ENCODE results near the gene ZFC3H1. TPM values are rescaled to one million over a fixed set of nuclear protein-coding genes. Genes with fewer than 3 reads are reported as not detected.

The ZFC3H1 gene
- total and polyA plus RNA-seq, 2 of the 4 experiments (the other 2 are of a cell fraction), result 16.8 to 23.3 TPM

DNA sequence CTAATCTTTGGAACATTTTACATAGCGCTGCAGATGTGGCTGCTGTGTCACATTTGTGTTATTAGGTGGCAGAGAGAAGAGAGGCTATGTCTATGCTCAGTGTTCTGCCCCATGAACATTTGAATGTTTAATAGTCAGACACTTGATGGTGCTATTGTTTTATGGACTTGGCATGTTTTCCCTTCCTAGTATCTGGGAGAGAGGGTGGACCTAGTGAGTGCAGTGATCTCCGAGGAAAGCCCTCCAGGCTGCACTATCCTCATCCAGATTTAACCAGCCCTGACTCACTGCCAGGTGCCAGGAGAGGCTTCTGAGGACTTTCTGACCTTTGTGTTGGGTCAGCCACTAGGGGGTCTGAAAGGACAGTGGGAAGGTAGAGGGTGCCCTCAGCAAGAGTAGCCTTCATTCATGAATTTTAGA is 24.3 kb downstream of the ZFC3H1 start:
- BruUV-seq (replicated peaks), result no TSS peak
- H3K9ac ChIP-seq (ENCODE audit: low read depth, low read length), result no peak overlapping the region
- no peak overlapping the region for H3K27ac ChIP-seq (ENCODE audit: insufficient read depth, low read length)
- H2BK15ac ChIP-seq (ENCODE audit: low read depth, low read length), result no peak overlapping the region
- TF ChIP-seq MAZ (IDR thresholded peaks at IDR 0.05; ENCODE audit: borderline replicate concordance, low read depth, low read length) (no peak), RAD21 (IDR thresholded peaks at IDR 0.05; ENCODE audit: low read length) (no peak), NFE2L2 (IDR thresholded peaks at IDR 0.05; ENCODE audit: low read depth, low read length) (no peak), BHLHE40 (IDR thresholded peaks at IDR 0.05; ENCODE audit: low read depth, low read length) (no peak), MAFK (IDR thresholded peaks at IDR 0.05; ENCODE audit: low read depth, low read length) (no peak), RFX5 (IDR thresholded peaks at IDR 0.05; ENCODE audit: low read depth, low read length) (no peak)
- TF ChIP-seq, protein P1, sequence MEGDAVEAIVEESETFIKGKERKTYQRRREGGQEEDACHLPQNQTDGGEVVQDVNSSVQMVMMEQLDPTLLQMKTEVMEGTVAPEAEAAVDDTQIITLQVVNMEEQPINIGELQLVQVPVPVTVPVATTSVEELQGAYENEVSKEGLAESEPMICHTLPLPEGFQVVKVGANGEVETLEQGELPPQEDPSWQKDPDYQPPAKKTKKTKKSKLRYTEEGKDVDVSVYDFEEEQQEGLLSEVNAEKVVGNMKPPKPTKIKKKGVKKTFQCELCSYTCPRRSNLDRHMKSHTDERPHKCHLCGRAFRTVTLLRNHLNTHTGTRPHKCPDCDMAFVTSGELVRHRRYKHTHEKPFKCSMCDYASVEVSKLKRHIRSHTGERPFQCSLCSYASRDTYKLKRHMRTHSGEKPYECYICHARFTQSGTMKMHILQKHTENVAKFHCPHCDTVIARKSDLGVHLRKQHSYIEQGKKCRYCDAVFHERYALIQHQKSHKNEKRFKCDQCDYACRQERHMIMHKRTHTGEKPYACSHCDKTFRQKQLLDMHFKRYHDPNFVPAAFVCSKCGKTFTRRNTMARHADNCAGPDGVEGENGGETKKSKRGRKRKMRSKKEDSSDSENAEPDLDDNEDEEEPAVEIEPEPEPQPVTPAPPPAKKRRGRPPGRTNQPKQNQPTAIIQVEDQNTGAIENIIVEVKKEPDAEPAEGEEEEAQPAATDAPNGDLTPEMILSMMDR (conservative IDR thresholded peaks at IDR 0.05; ENCODE audit: low read depth, low read length), result no peak
- in situ Hi-C loops (cut with MboI; ENCODE audit: low sequenced_read_pairs) (no loop called here), dilution Hi-C loops (cut with HindIII; ENCODE audit: low sequenced_read_pairs, unreplicated experiment) (no loop called here), intact Hi-C loops (cut with micrococcal nuclease) (loop anchor here (5.0 kb wide), 1 partner anchor 108 kb away; no protein-coding TSS in a partner anchor)
- peaks cover 8% of the 10 kb centered on the region; the same call in 1 of the 2 replicates for H3K9me1 ChIP-seq (ENCODE audit: insufficient read depth, low read length)
- no peaks in the 10 kb centered on the region for H3K4me1 ChIP-seq (ENCODE audit: control insufficient read depth, insufficient read depth, low read length)
- no peak for DNase-seq
- peak overlapping the region; percentile 17 for H2BK5ac ChIP-seq (ENCODE audit: low read depth, low read length, poor library complexity, severe bottlenecking)
- peaks cover 46% of the 10 kb centered on the region for H3K36me3 ChIP-seq (ENCODE audit: control insufficient read depth, insufficient read depth, low read length)
- H4K8ac ChIP-seq (ENCODE audit: low read depth in 2 of 2, low read length in 2 of 2), result no peak overlapping the region
- ChIA-PET CTCF (no interaction called here), POLR2A (ENCODE audit: unreplicated experiment) (no interaction called here)
- H3K18ac ChIP-seq (ENCODE audit: low read depth, low read length), result no peak overlapping the region
- H2AFZ ChIP-seq (replicated peaks; ENCODE audit: low read length, poor library complexity), result no peak overlapping the region
- H3K56ac ChIP-seq (ENCODE audit: extremely low read depth, insufficient read depth, low read length), result no peak overlapping the region
- no peak overlapping the region for H3K4ac ChIP-seq (ENCODE audit: low read depth, low read length)
- no peak overlapping the region for H2BK120ac ChIP-seq (ENCODE audit: low read depth, low read length)
- H2AK9ac ChIP-seq (replicated peaks; ENCODE audit: low read depth, low read length, poor library complexity), result no peak overlapping the region
- no peak overlapping the region for H3K23ac ChIP-seq (ENCODE audit: low read depth, low read length)
- H4K20me1 ChIP-seq (ENCODE audit: insufficient read depth, low read length), result peaks cover 24% of the 10 kb centered on the region; the same call in 1 of the 2 replicates
- no peaks in the 10 kb centered on the region for H3K9me3 ChIP-seq (ENCODE audit: control insufficient read depth, insufficient read depth, low read length)
- no peak overlapping the region for H4K91ac ChIP-seq (ENCODE audit: insufficient read depth, low read depth, low read length)
- no peak overlapping the region for H2BK20ac ChIP-seq (ENCODE audit: low read depth, low read length)
- no peak overlapping the region for H2AK5ac ChIP-seq (ENCODE audit: low read depth, low read length)
- H4K5ac ChIP-seq (ENCODE audit: low read depth, low read length), result no peak overlapping the region
- ATAC-seq (ENCODE audit: low read depth), result peak; percentile 12; the same call in 1 of the 2 replicates
- H3K27me3 ChIP-seq (ENCODE audit: control insufficient read depth, insufficient read depth, low read length), result no peaks in the 10 kb centered on the region
- no CpG with 5 or more reads among the region's 2 CpGs for WGBS, 2 experiments (ENCODE audit: extremely low coverage in 2 of 2, insufficient read length in 1 of 2)
- H3K79me1 ChIP-seq (ENCODE audit: low read depth in 1 of 2, low read length in 2 of 2), result peaks cover 27 to 32% of the 10 kb centered on the region in 2 experiments
- H3K4me3 ChIP-seq (ENCODE audit: insufficient read depth, low read depth, low read length), result no peak overlapping the region
- H3K14ac ChIP-seq (replicated peaks; ENCODE audit: low read depth, low read length), result no peak overlapping the region
- no peak overlapping the region for H3K4me2 ChIP-seq (ENCODE audit: low read depth, low read length)

All from IMR-90 (cell line).